SJSA1 (cell line): ENCODE measurements around the gene MSANTD2. TPM values are rescaled to one million over a fixed set of nuclear protein-coding genes. Genes with fewer than 3 reads are reported as not detected.
"Not testable (repeated sequence)": the region's sequence is repeated elsewhere in the genome, so short reads cannot be mapped to it uniquely, and the experiment has no call there.

Experiments
- DNase-seq, 2 experiments: peaks; one replicate each; pipeline ENCODE4 v3.0.0-alpha.2; 2015 to 2020; ENCODE audit warnings: low spot score in 2 of 2, low read depth in 1 of 2
- H3K27ac ChIP-seq: fragments of 250-450 bp; sonication (Bioruptor Pico); 2 replicates; pipeline ENCODE4 v1.5.1; 2020; ENCODE audit warnings: mild to moderate bottlenecking, moderate library complexity
- H3K27me3 ChIP-seq: fragments of 250-450 bp; sonication (Bioruptor Pico); replicated peaks from 2 replicates; pipeline ENCODE4 v1.5.1; 2020; ENCODE audit warnings: mild to moderate bottlenecking, moderate library complexity
- H3K36me3 ChIP-seq: fragments of 250-450 bp; sonication (Bioruptor Pico); 2 replicates; pipeline ENCODE4 v1.5.1; 2020; ENCODE audit warnings: mild to moderate bottlenecking
- H3K4me1 ChIP-seq: fragments of 250-450 bp; sonication (Bioruptor Pico); replicated peaks from 2 replicates; pipeline ENCODE4 v1.6.1; 2021; ENCODE audit warnings: mild to moderate bottlenecking
- H3K4me3 ChIP-seq: fragments of 250-450 bp; sonication (Bioruptor Pico); 2 replicates; pipeline ENCODE4 v1.5.1; 2020; ENCODE audit warnings: mild to moderate bottlenecking
- H3K9me3 ChIP-seq: fragments of 250-450 bp; sonication (Bioruptor Pico); replicated peaks from 2 replicates; pipeline ENCODE4 v1.5.1; 2020; ENCODE audit warnings: mild to moderate bottlenecking
- total RNA-seq: library from RNA; depleted of rRNA; stranded (reverse); fragments of >200 nt; shearing (Covaris generic); gene quantifications from 2 replicates; pipeline ENCODE4 v1.2.3, GENCODE V29; 2014

The MSANTD2 gene
- total RNA-seq, 1 experiment from 2014 or later: 15.3 TPM

DNA sequence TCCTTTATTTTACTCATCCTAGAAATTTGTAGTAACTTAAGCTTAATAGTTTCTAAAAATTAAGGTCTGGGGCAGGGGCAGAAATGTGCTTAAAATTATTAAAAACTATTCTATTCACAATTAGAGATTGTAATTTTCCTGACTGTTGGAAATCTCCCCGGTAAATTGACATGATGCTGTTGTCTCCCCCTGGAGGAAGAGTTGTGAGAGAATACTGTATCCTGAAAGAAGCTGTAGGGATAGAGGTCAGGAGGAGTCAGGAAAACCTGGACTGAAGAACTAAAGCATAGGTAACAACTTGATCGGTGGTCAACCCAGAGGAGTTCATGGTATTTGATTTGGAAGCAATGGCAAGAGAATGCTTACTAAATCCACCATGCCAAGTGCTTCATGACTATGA lies 21.9 kb downstream of the MSANTD2 start:
- no peaks in the 10 kb centered on the region for H3K27me3 ChIP-seq
- DNase-seq: no peak
- H3K9me3 ChIP-seq: no peaks in the 10 kb centered on the region
- H3K4me1 ChIP-seq: no peaks in the 10 kb centered on the region
- H3K4me3 ChIP-seq: no peak overlapping the region
- no peak overlapping the region for H3K27ac ChIP-seq
- H3K36me3 ChIP-seq: no peaks in the 10 kb centered on the region

DNA sequence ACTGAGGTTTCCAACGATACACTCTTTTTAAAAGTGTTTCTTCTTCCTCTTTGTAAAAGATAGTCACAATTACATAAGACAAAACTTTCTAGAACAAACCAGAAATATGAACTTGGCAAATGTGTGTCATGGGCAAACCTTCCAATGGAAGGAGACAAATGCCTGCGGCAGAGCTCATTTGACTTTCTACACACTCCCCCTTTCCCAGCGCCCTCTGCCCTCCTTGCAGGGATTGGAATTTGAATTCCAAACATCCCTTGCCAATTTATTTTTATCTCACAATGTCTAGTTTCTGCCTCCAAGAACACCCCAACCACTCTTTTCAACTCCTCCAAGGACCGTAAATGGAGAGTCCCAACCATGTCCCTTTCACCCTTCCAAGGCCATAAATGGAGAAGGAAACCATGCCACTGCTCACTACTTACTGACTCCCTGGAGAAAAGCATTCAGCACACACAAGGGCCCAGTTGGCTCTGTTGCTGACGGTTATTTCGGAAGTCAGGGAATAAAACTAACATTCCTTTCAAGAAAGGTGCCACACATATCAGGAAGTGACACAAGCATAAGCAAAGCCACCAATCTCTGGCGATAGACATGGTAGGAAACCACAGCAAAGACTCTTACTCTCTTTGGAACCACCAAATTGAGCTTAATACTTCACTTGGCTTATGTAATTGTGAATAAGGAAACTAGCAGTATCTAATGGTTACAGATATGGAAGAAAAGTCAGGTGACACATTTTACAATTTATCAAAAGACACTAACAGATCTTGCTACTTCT lies 23.2 kb downstream of the MSANTD2 start:
- DNase-seq: no peak
- Histone ChIP-seq H3K4me1 (peaks cover under 1% of the 10 kb centered on the region), H3K9me3 (no peaks in the 10 kb centered on the region), H3K27ac (no peak overlapping the region), H3K27me3 (no peaks in the 10 kb centered on the region), H3K36me3 (no peaks in the 10 kb centered on the region), H3K4me3 (no peak overlapping the region)

DNA sequence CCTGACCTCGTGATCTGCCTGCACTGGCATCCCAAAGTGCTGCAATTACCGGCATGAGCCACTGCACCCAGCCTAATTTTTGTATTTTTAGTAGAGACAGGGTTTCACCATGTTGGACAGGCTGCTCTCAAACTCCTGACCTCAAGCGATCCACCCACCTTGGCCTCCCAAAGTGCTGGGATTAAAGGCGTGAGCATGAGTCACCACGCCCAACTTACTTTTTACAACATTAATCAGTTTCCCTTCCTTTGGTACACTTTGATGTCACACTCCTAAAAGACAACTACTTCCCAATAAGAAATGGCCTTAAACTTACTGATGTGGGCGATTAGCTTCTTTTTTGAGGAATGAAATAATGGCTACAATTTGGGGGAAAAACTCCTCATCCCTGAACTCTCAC lies 29.2 kb downstream of the MSANTD2 start:
- Histone ChIP-seq H3K4me1 (peaks cover 37% of the 10 kb centered on the region), H3K27ac (peak overlapping the region; percentile 94)
- not testable (repeated sequence) for H3K9me3 ChIP-seq, H3K36me3 ChIP-seq, H3K27me3 ChIP-seq, H3K4me3 ChIP-seq
- DNase-seq: peak in 1 of 2 experiments; percentile 27

DNA sequence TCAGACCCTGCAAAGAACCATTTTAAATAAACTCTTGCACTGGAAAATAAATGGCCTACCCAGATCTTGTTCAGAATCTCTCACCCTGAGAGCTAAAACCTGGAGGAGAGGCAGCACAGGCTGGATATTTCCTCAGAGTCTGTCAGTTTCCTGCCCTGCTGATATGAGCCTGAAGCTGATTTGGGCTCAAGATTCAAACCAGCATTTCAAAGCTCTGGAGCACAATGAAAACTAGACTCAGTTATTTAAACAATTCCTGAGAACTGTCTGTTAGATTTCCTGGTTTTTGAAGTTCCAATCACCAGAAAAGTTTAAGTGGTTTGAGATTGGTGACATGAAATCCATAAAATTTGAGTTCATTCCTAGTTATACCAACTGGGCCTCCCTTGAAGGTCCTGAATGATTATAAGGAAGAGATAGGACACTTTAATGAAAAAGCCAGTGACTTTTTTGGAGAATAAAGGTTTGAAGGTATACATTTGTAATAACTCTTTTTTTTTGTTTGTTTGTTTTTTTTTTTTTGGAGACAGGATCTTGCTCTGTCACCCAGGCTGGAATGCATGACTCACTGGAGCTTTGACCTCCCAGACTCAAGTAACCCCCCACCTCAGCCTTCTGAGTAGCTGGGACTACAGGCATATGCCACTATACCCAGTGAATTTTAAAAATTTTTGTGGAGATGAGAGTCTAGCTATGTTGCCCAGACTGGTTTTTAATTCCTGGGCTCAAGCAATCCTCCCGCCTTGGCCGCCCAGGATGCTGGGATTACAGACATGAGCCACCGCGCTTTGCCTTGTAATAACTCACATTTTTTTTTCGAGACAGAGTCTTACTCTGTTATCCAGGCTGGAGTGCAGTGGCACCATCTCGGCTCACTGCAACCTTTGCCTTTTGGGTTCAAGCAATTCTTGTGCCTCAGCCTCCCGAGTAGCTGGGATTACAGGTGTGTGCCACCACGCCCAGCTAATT lies 30.1 kb downstream of the MSANTD2 start:
- H3K27ac ChIP-seq: peak overlapping the region; percentile 94
- 0 out of 2 replicates have a peak, but pooled peaks cover 6% of the 10 kb centered on the region for H3K36me3 ChIP-seq
- H3K9me3 ChIP-seq: no peaks in the 10 kb centered on the region
- H3K4me1 ChIP-seq: peaks cover 37% of the 10 kb centered on the region
- no peak overlapping the region for H3K4me3 ChIP-seq
- no peaks in the 10 kb centered on the region for H3K27me3 ChIP-seq
- DNase-seq: peak; percentile 89 to 91

DNA sequence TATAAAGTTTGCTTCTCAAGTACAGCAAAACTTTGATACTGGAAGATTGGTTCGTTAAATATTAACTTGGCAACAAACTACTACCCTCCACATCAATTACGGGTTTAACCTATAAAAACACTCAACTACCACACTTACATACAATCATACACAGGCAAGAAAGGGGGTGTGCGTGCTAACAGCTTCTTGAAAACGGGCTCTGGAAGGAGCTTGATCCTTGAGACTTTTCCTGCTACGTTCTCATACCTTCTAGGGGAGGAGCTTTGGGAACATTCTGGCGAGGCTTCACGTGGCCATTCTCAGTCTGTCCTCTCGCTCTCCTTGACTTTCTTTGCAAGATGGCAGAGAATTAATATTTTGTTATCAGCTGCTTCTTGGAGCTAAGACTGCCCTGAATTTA lies 31.3 kb downstream of the MSANTD2 start:
- no peak for DNase-seq
- H3K9me3 ChIP-seq: no peaks in the 10 kb centered on the region
- H3K4me1 ChIP-seq: peaks cover 37% of the 10 kb centered on the region
- 0 out of 2 replicates have a peak, but pooled peaks cover 6% of the 10 kb centered on the region for H3K36me3 ChIP-seq
- no peak overlapping the region for H3K4me3 ChIP-seq
- no peaks in the 10 kb centered on the region for H3K27me3 ChIP-seq
- peak overlapping the region; percentile 94 for H3K27ac ChIP-seq

DNA sequence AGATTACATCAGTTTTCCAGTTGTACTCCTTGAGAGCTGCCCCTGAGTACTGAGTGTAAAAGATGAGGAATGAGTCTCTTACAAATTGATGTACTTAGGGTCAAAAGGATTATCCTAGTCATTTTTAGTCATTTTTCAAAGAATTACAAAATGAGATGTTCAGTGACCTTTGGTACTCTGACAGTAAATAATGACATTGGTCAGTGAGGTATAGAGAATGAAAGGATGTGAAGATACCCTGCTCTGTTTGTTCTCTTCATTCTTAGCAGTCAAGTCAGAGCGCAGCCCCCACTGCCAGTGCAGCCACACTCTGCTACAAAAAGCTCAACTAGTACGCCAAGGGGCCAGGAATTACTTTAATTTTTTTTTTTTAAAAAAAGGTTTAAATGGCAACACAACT lies 34.0 kb downstream of the MSANTD2 start:
- H3K4me1 ChIP-seq: peaks cover 43% of the 10 kb centered on the region

DNA sequence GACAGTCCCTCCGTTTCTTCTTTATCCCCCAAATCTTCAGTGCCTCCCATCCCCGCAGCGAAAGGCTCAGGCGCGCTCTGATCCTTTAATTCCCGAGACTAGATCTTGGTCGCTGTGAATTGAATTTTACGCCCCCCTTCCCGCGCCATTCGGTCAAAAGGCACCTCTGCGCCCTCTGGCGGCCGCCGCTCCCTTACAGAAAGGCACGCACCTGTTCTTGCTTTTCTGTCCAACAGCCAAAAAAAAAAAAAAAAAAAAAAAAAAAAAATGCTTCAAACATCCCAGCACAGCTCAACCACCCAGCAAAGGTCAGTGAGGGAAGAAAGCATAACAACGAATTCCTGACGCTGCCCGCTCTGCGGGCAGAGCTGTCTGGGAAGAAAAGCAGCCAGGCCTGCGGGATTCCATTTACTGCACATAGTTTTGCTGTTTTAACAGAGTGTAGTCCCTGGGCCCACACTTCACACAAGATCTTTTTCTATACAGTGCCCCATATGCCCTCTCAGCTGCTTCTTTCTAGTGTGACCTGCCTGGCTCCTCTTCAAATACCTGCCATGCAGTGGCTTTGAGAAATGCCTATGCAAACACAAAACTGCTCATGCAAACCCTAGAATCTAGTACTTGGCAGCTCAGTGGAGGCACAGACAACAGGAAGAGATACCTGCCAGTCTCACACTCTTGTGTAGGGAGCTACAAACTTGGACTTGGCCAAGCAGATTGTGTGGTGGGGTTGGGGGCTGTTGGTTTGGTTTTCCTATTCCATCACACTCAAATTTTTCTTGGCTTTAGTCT lies 36.9 kb downstream of the MSANTD2 start:
- Histone ChIP-seq H3K4me3 (peak overlapping the region; percentile 37), H3K9me3 (no peaks in the 10 kb centered on the region), H3K27ac (no peak overlapping the region), H3K27me3 (no peaks in the 10 kb centered on the region), H3K36me3 (0 out of 2 replicates have a peak, but pooled peaks cover 3% of the 10 kb centered on the region), H3K4me1 (peaks cover 21% of the 10 kb centered on the region)
- peak; percentile 67 to 71 for DNase-seq

More for the DNA sequence above, 34.0 kb downstream of the MSANTD2 start:
- H3K9me3 ChIP-seq: no peaks in the 10 kb centered on the region
- H3K27ac ChIP-seq: no peak overlapping the region
- no peak overlapping the region for H3K4me3 ChIP-seq
- no peaks in the 10 kb centered on the region for H3K27me3 ChIP-seq
- 0 out of 2 replicates have a peak, but pooled peaks cover 6% of the 10 kb centered on the region for H3K36me3 ChIP-seq
- no peak for DNase-seq

DNA sequence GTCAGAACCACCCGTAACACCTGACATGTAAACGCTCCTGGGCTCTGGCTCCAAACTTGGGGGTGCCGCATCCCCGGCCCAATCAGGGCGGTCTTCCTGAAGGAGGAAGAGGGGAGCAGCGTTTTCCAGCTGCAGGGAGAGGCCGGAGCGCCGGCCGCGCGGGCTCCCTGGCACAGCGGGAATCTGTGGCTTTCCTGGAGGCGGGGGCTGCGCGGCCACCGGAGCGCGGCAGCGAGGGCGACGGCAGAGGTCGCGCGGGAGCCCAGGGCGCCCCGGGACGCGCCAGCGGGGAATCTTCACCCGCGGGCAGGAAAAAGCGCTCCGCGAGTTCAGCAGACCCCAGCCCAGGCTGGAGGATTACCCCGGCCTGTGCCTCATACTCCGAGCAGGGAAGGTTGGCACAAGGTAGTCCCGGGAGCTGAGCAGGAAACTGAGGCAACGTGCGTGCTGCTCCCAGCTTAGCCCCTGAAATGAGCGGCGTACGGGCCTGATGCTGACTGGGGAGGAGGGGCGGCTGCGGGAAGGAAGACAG lies 37.5 kb downstream of the MSANTD2 start:
- peaks cover 23% of the 10 kb centered on the region for H3K4me1 ChIP-seq
- H3K36me3 ChIP-seq: 0 out of 2 replicates have a peak, but pooled peaks cover 3% of the 10 kb centered on the region
- peak overlapping the region; percentile 37 for H3K4me3 ChIP-seq
- no peaks in the 10 kb centered on the region for H3K9me3 ChIP-seq
- DNase-seq: no peak
- H3K27me3 ChIP-seq: no peaks in the 10 kb centered on the region
- no peak overlapping the region for H3K27ac ChIP-seq

DNA sequence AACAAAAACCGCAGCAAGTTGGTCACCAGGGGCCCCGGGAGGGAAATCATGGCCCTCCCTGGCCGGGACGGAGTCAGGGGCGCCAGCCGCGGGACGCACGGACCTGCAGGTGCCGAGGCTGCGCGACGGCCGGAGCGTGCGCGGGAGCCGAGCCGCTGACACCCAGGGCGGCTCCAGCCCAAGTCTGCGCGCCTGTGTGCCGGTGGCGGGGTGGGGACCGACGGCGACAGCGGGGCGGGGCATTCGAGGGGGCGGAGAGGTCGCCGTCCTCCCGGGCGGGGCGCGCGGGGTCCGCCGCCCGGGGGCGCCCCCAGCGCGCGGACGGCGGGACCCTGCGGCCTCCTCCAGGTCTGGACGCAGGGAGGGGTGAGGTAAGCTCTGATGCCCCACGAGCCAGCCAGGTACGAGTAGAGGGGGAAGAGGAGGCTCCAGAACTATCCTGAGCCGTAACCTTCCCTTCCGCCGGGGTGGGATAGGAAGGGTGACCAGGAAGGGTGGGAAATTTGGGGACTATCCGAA lies 38.0 kb downstream of the MSANTD2 start, which contains the start of gene ESAM:
ESAM (minus strand) TSS at position 186 of the 519 bp plus-strand sequence; CDS start at position 50, 136 bp downstream.
- peak within 1 kb of the TSS; percentile 37 for H3K4me3 ChIP-seq
- DNase-seq: no peak
- no peaks in the 10 kb centered on the region for H3K9me3 ChIP-seq
- no peaks in the 10 kb centered on the region for H3K27me3 ChIP-seq
- H3K36me3 ChIP-seq: 0 out of 2 replicates have a peak, but pooled peaks cover 3% of the 10 kb centered on the region
- H3K4me1 ChIP-seq: peaks cover 23% of the 10 kb centered on the region
- H3K27ac ChIP-seq: no peak within 1 kb of the TSS

DNA sequence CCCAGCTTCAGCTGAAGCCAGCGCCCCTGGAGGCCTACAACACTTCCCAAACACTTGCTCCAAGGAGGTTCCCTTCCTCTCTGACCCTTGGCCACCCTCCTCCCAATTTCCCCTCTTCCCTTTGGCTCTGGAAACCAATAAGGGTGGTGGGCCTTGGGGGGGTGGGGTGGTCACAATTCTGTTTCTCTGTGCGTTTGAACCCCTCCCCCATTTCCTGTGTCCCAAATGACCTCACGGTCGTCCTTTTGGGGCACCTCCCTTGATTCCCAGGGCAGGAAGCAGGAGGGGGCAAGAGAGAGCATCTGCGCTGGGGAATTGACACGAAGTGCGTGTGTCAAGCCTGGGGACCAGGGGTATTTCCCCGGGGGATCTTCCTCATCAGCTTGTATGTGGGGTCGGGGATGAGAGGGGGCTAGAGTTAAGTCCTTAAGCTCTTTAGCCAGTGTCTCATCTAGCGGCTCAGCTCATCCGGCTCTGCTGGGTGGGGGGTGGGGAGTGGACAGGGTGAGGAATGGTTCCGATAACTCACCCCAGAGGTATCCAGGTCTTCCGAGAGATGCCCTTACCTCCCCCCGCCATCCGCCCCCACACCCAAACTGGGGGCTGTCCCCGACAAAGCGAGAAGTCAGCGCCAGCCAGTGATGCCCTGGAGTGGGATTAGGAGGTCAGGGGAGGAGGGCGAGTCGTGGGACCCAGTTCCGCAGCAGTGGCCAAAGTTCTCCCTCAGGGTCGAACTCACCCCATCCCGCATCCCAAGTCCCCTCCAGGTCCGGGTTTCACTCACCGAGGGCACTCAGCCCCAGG lies 38.7 kb downstream of the MSANTD2 start:
- 0 out of 2 replicates have a peak, but pooled peaks cover 3% of the 10 kb centered on the region for H3K36me3 ChIP-seq
- no peak for DNase-seq
- H3K4me3 ChIP-seq: peak overlapping the region; percentile 37
- H3K27ac ChIP-seq: no peak overlapping the region
- peaks cover 23% of the 10 kb centered on the region for H3K4me1 ChIP-seq
- no peaks in the 10 kb centered on the region for H3K27me3 ChIP-seq
- no peaks in the 10 kb centered on the region for H3K9me3 ChIP-seq

DNA sequence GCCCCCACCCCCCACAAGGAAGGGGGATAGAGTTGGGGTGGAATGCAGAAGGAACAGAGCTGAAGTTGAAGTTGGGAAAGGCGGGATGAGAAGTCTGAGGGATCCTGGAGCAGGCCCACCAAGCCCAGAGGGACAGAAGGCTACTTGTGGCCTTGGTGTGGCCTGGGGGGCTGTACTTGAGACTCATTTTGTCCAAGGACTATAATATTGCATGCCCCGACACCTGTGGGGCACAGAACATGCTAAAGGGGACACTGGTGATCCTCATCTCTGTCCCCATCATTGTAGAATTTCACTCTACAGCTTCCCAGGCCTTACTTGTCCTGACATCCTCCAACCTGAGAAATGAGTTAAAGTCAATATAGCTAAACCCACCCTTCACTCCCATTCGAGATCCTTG lies 39.4 kb downstream of the MSANTD2 start:
- Histone ChIP-seq H3K9me3 (no peaks in the 10 kb centered on the region), H3K27me3 (no peaks in the 10 kb centered on the region), H3K27ac (no peak overlapping the region), H3K4me3 (no peak overlapping the region), H3K4me1 (peaks cover 23% of the 10 kb centered on the region), H3K36me3 (0 out of 2 replicates have a peak, but pooled peaks cover 3% of the 10 kb centered on the region)
- DNase-seq: no peak

DNA sequence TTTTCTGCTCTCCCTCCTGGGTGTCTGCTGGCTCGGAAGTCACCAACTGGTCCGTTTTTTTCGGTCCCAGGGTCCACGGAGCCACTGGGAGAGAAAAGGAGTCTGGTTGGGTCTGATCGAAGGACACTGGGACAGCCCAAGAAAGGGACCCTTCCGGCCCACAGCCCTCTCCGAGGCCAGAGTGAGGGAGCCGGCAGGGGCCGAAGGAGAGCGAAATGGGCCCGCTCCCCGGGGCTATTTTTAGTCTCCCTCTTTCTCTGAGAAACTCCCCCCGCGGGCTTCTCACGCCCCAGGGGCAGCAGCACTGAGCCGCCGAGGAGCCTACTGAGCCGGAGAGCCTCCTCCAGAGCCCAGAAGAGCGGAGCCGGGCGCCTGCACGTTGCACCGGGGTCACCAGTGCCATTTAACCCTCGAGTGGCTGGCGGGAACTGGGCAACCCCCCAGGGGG lies 40.0 kb downstream of the MSANTD2 start:
- H3K9me3 ChIP-seq: no peaks in the 10 kb centered on the region
- H3K36me3 ChIP-seq: 0 out of 2 replicates have a peak, but pooled peaks cover 1% of the 10 kb centered on the region
- H3K27ac ChIP-seq: no peak overlapping the region
- DNase-seq: no peak
- peaks cover 23% of the 10 kb centered on the region for H3K4me1 ChIP-seq
- no peaks in the 10 kb centered on the region for H3K27me3 ChIP-seq
- no peak overlapping the region for H3K4me3 ChIP-seq
